Suprapubic skin (tissue), 4 donors: ENCODE data around the gene HYAL3.

ENCODE experiments used
- EP300 ChIP-seq: sonication (generic); formaldehyde crosslinking; IDR thresholded peaks from one replicate; pipeline ENCODE4 v1.6.1; 2017; ENCODE audit warnings: antibody characterized with exemption
- POLR2A ChIP-seq, 2 donors: fragments of 450-650 bp; IDR thresholded peaks; one replicate each; pipeline ENCODE4 v1.6.1; 2017; ENCODE audit warnings: antibody characterized with exemption in 2 of 2, mild to moderate bottlenecking in 2 of 2, moderate library complexity in 2 of 2
- POLR2AphosphoS5 ChIP-seq, 3 donors: sonication (generic); formaldehyde crosslinking; IDR thresholded peaks; one replicate each; pipeline ENCODE4 v1.6.1; 2017; ENCODE audit warnings: antibody characterized with exemption in 3 of 3
- TF ChIP-seq, protein P1 (sequence below), 2 donors: fragments of 200-600 bp in 1 of 2; fragments of 450-650 bp in 1 of 2; sonication (generic) in 1 of 2; IDR thresholded peaks; one replicate each; pipeline ENCODE4 v1.5.1; 2016 to 2019; ENCODE audit warnings: antibody characterized with exemption in 2 of 2, mild to moderate bottlenecking in 1 of 2, moderate library complexity in 1 of 2

DNA sequence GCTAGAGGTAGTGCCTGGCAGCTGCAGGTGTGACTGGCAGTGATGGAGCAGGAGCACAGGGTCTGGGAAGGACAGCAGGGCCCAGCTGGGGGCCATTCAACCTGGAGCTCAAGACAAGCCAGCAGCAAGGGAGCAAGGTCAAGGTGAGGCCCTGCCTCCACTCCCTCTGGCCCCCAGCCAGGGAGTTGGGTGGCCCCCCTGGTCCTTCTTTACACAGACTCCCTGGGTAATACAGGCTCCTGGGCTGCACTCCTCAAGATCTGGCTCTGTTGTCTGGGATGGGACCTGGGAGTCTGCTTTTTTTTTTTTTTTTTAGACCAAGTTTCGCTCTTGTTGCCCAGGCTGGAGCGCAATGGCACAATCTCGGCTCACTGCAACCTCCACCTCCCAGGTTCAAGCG lies 48.7 kb downstream of the HYAL3 start:
- TF ChIP-seq, protein P1, sequence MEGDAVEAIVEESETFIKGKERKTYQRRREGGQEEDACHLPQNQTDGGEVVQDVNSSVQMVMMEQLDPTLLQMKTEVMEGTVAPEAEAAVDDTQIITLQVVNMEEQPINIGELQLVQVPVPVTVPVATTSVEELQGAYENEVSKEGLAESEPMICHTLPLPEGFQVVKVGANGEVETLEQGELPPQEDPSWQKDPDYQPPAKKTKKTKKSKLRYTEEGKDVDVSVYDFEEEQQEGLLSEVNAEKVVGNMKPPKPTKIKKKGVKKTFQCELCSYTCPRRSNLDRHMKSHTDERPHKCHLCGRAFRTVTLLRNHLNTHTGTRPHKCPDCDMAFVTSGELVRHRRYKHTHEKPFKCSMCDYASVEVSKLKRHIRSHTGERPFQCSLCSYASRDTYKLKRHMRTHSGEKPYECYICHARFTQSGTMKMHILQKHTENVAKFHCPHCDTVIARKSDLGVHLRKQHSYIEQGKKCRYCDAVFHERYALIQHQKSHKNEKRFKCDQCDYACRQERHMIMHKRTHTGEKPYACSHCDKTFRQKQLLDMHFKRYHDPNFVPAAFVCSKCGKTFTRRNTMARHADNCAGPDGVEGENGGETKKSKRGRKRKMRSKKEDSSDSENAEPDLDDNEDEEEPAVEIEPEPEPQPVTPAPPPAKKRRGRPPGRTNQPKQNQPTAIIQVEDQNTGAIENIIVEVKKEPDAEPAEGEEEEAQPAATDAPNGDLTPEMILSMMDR (IDR thresholded peaks at IDR 0.05), result no peak
- TF ChIP-seq POLR2A (IDR thresholded peaks at IDR 0.05), result no peak
- no peak for TF ChIP-seq POLR2AphosphoS5 (IDR thresholded peaks at IDR 0.05)
- no peak for TF ChIP-seq EP300
